ENCODE data around the gene STAM.
A peak's percentile ranks its signal among the peaks of the same experiment; 100 is the strongest.

STAM gene

GRCh38 chr10:17740668-17741067, 96.7 kb downstream of the STAM start:
- no peak for DNase-seq (ENCODE audit: low read depth)
- TF ChIP-seq CTCF (conservative IDR thresholded peaks at IDR 0.05; ENCODE audit: control insufficient read depth, insufficient read depth, low read depth, low read length) = no peak

GRCh38 chr10:17742918-17743317, 99.0 kb downstream of the STAM start:
- DNase-seq (ENCODE audit: low read depth) = peak; percentile 70
- peak; percentile 78 for TF ChIP-seq CTCF (conservative IDR thresholded peaks at IDR 0.05; ENCODE audit: control insufficient read depth, insufficient read depth, low read depth, low read length)
- H3K4me3 ChIP-seq (ENCODE audit: control insufficient read depth, low read depth, low read length) = no peak overlapping the region

More at GRCh38 chr10:17740668-17741067, 96.7 kb downstream of the STAM start:
- no peak overlapping the region for H3K4me3 ChIP-seq (ENCODE audit: control insufficient read depth, low read depth, low read length)

- no peak overlapping the region for H3K4me3 ChIP-seq (ENCODE audit: control insufficient read depth, low read depth, low read length)
- DNase-seq (ENCODE audit: low read depth) = no peak
- no peak for TF ChIP-seq CTCF (conservative IDR thresholded peaks at IDR 0.05; ENCODE audit: control insufficient read depth, insufficient read depth, low read depth, low read length)
Measured at GRCh38 chr10:17743437-17743836, 99.5 kb downstream of the STAM start.

GRCh38 chr10:17744341-17744861, 100.5 kb downstream of the STAM start:
- DNase-seq (ENCODE audit: low read depth) = no peak
- no peak for TF ChIP-seq CTCF (conservative IDR thresholded peaks at IDR 0.05; ENCODE audit: control insufficient read depth, insufficient read depth, low read depth, low read length)
- no peak overlapping the region for H3K4me3 ChIP-seq (ENCODE audit: control insufficient read depth, low read depth, low read length)

GRCh38 chr10:17747883-17748550, 104.1 kb downstream of the STAM start:
- DNase-seq (ENCODE audit: low read depth) = peak; percentile 71
- TF ChIP-seq CTCF (conservative IDR thresholded peaks at IDR 0.05; ENCODE audit: control insufficient read depth, insufficient read depth, low read depth, low read length) = no peak
- H3K4me3 ChIP-seq (ENCODE audit: control insufficient read depth, low read depth, low read length) = no peak overlapping the region

GRCh38 chr10:17749890-17750289, 105.9 kb downstream of the STAM start:
- no peak for DNase-seq (ENCODE audit: low read depth)
- no peak for TF ChIP-seq CTCF (conservative IDR thresholded peaks at IDR 0.05; ENCODE audit: control insufficient read depth, insufficient read depth, low read depth, low read length)
- no peak overlapping the region for H3K4me3 ChIP-seq (ENCODE audit: control insufficient read depth, low read depth, low read length)
